ENCODE measurements around the gene MCF2L2.

The MCF2L2 gene

DNA sequence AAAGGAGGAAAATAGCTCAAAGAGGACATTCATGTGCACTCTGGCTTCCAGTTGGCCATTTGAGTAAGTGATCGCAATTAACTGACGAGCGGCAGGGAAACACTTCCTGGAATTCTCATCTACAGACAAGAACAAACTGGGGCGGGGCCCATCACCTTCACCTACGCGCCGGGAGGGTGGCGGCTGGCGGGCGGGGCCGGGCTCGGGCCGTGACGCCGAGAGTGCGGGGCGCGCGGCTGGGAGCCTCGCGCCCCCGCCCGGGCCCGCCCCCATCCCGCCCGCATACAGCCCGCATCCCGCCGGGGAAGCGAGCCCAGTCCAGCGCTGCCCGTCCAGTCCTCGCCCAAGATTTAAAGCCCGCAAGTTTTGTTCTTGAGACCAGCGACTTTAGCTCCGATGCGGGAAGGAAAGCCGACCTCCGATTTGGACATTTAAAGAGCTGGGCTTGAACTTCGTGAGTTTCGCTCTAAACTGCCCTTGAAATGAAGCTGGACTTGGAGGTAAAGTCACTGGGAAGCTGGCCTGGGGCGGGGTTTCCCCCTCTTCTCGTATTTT, 175.4 kb downstream of the MCF2L2 start, which contains the start of gene B3GNT5:
TSS of gene B3GNT5 (plus strand) at position 281 of the 555 bp plus-strand sequence. CDS start 16,546 bp downstream, outside the sequence.
- TF ChIP-seq ZNF335 (tag by site-specific recombination; conservative IDR thresholded peaks at IDR 0.05) (peak; percentile 69), TRIM28 (IDR thresholded peaks at IDR 0.05; ENCODE audit: borderline replicate concordance, low read length) (no peak), FEZF1 (tag by site-specific recombination; IDR thresholded peaks at IDR 0.05) (0 out of 2 replicates have a peak, but pooled peaks have one; percentile 8), SP3 (tag by site-specific recombination; IDR thresholded peaks at IDR 0.05) (0 out of 2 replicates have a peak, but pooled peaks have one; percentile 21), ZBTB20 (tag by site-specific recombination; IDR thresholded peaks at IDR 0.05) (peak; percentile 47; the same call in 1 of the 2 replicates), ZNF121 (tag by site-specific recombination; IDR thresholded peaks at IDR 0.05) (no peak)
- H3K9me3 ChIP-seq (ENCODE audit: control insufficient read depth, insufficient read depth, low read depth, low read length), result no peaks in the 10 kb centered on the region
- CTCF ChIA-PET, result no interaction called here
- no peaks in the 10 kb centered on the region for H3K36me3 ChIP-seq (ENCODE audit: control insufficient read depth in 2 of 2, insufficient read depth in 1 of 2, low read length in 2 of 2)
- peak within 1 kb of the TSS; percentile 81 for H3K27ac ChIP-seq (ENCODE audit: extremely low read depth, low read depth, low read length)
- POLR2A ChIA-PET, result interaction anchor here (0.7 to 1.0 kb wide), 2 partner anchors 15 to 18 kb away, joined by 3 read pairs; no protein-coding TSS in a partner anchor
- peak within 1 kb of the TSS; percentile 90 for H3K4me3 ChIP-seq (ENCODE audit: low read depth, low read length)
- no peaks in the 10 kb centered on the region for H3K4me1 ChIP-seq (ENCODE audit: control insufficient read depth, insufficient read depth, low read length)

DNA sequence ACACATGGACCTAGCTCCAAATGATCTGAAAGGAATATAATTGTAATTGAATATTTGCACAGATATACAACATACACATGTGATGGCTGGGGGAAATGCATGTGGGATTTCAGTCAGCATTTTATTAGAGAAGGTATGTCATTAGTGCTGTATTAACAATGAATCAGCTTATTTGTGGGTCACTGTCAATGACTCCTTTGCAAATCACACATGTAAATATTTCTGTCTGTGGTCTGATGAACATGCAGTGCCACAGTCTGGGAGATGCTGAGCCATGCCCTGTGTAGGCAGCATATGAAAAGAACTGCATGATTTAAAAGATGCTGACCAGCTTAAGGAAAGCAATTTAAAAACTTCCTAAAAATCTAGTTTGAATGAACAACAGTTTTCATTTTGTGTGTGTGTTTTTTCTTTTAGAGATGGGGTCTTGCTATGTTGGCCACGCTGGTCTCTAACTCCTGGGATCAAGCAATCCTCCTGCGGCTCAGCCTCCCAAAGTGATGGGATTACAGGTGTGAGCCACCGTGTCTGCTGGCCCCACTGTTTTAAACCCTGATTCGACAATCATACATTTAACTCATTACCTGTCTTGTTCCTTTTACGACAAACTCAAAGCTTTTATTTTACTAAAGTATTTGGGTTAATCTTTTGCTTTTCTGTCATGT, 176.2 kb downstream of the MCF2L2 start:
- TF ChIP-seq ZNF433 (tag by site-specific recombination; IDR thresholded peaks at IDR 0.05; ENCODE audit: low read depth), result no peak
- no peak for TF ChIP-seq ZNF114 (tag by site-specific recombination; IDR thresholded peaks at IDR 0.05)
- no peak for TF ChIP-seq ZNF530 (tag by site-specific recombination; IDR thresholded peaks at IDR 0.05; ENCODE audit: low read depth)
- peak; percentile 77; the same call in 1 of the 2 replicates for TF ChIP-seq ZNF121 (tag by site-specific recombination; IDR thresholded peaks at IDR 0.05)
- TF ChIP-seq ZNF596 (tag by site-specific recombination; IDR thresholded peaks at IDR 0.05), result no peak
- TF ChIP-seq RBAK (tag by site-specific recombination; IDR thresholded peaks at IDR 0.05), result no peak
- Histone ChIP-seq H3K27ac (ENCODE audit: extremely low read depth, low read depth, low read length) (no peak overlapping the region), H3K4me1 (ENCODE audit: control insufficient read depth, insufficient read depth, low read length) (no peaks in the 10 kb centered on the region), H3K9me3 (ENCODE audit: control insufficient read depth, insufficient read depth, low read depth, low read length) (no peaks in the 10 kb centered on the region), H3K36me3 (ENCODE audit: control insufficient read depth in 2 of 2, insufficient read depth in 1 of 2, low read length in 2 of 2) (no peaks in the 10 kb centered on the region), H3K4me3 (ENCODE audit: low read depth, low read length) (no peak overlapping the region)
- CTCF ChIA-PET, result interaction anchor here (0.6 kb wide), 1 partner anchor 22 kb away, joined by 4 read pairs; no protein-coding TSS in a partner anchor
- POLR2A ChIA-PET, result no interaction called here

DNA sequence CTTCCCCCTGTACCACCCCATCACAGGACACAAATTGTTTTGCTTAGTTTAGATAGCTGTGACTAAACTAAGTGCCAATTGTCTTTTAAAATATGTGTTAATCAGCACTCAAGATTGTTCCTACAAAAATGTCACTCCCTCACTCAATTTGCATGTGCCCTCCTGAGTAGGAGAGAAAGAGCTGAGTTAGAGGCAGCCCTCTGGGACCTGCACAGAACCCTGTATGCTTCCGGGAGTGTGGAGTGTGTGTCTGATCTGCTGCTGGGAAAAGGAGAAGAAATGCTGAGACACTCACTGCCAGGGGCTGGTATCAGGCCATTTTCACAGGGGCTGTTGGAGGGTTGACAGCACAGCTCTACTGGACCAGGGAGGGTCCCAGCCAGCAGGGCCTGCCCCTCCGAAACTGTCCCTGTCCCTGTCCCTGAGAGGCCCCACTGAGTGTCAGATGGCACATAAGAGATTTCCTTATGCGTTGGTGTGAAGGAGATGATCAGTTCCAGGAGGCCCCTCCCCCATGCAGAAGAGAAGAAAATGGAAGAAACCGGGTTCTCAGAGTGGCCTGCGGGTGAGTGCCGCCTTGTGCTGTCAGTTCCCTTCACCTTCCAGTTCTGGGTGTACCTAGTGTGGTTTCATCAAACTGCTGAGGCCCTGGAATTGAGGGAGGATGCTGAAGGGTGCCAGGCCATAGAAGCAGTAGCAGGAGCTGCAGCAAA, 179.3 kb downstream of the MCF2L2 start:
- no peak overlapping the region for H3K27ac ChIP-seq (ENCODE audit: extremely low read depth, low read depth, low read length)
- ChIA-PET CTCF (interaction anchor here (1.1 kb wide), 1 partner anchor 133 kb away, joined by 3 read pairs; no protein-coding TSS in a partner anchor), POLR2A (no interaction called here)
- no peaks in the 10 kb centered on the region for H3K4me1 ChIP-seq (ENCODE audit: control insufficient read depth, insufficient read depth, low read length)
- H3K9me3 ChIP-seq (ENCODE audit: control insufficient read depth, insufficient read depth, low read depth, low read length), result no peaks in the 10 kb centered on the region
- H3K4me3 ChIP-seq (ENCODE audit: low read depth, low read length), result no peak overlapping the region
- H3K36me3 ChIP-seq (ENCODE audit: control insufficient read depth in 2 of 2, insufficient read depth in 1 of 2, low read length in 2 of 2), result no peaks in the 10 kb centered on the region
- no peak for TF ChIP-seq ZNF292 (tag by site-specific recombination; IDR thresholded peaks at IDR 0.05; ENCODE audit: borderline replicate concordance, low read depth)
- no peak for TF ChIP-seq ZNF555 (tag by site-specific recombination; conservative IDR thresholded peaks at IDR 0.05)
- TF ChIP-seq ZNF140 (tag by site-specific recombination; IDR thresholded peaks at IDR 0.05), result no peak
- TF ChIP-seq, protein P1, sequence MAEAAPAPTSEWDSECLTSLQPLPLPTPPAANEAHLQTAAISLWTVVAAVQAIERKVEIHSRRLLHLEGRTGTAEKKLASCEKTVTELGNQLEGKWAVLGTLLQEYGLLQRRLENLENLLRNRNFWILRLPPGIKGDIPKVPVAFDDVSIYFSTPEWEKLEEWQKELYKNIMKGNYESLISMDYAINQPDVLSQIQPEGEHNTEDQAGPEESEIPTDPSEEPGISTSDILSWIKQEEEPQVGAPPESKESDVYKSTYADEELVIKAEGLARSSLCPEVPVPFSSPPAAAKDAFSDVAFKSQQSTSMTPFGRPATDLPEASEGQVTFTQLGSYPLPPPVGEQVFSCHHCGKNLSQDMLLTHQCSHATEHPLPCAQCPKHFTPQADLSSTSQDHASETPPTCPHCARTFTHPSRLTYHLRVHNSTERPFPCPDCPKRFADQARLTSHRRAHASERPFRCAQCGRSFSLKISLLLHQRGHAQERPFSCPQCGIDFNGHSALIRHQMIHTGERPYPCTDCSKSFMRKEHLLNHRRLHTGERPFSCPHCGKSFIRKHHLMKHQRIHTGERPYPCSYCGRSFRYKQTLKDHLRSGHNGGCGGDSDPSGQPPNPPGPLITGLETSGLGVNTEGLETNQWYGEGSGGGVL (tag by site-specific recombination; IDR thresholded peaks at IDR 0.05), result no peak
- no peak for TF ChIP-seq FEZF1 (tag by site-specific recombination; IDR thresholded peaks at IDR 0.05)
- TF ChIP-seq ZNF175 (tag by site-specific recombination; IDR thresholded peaks at IDR 0.05), result no peak
- TF ChIP-seq SP2 (tag by site-specific recombination; IDR thresholded peaks at IDR 0.05), result no peak
- no peak for TF ChIP-seq ZNF366 (tag by site-specific recombination; conservative IDR thresholded peaks at IDR 0.05)
- TF ChIP-seq, protein P2, sequence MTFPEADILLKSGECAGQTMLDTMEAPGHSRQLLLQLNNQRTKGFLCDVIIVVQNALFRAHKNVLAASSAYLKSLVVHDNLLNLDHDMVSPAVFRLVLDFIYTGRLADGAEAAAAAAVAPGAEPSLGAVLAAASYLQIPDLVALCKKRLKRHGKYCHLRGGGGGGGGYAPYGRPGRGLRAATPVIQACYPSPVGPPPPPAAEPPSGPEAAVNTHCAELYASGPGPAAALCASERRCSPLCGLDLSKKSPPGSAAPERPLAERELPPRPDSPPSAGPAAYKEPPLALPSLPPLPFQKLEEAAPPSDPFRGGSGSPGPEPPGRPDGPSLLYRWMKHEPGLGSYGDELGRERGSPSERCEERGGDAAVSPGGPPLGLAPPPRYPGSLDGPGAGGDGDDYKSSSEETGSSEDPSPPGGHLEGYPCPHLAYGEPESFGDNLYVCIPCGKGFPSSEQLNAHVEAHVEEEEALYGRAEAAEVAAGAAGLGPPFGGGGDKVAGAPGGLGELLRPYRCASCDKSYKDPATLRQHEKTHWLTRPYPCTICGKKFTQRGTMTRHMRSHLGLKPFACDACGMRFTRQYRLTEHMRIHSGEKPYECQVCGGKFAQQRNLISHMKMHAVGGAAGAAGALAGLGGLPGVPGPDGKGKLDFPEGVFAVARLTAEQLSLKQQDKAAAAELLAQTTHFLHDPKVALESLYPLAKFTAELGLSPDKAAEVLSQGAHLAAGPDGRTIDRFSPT (tag by site-specific recombination; IDR thresholded peaks at IDR 0.05), result no peak
- TF ChIP-seq, protein P3, sequence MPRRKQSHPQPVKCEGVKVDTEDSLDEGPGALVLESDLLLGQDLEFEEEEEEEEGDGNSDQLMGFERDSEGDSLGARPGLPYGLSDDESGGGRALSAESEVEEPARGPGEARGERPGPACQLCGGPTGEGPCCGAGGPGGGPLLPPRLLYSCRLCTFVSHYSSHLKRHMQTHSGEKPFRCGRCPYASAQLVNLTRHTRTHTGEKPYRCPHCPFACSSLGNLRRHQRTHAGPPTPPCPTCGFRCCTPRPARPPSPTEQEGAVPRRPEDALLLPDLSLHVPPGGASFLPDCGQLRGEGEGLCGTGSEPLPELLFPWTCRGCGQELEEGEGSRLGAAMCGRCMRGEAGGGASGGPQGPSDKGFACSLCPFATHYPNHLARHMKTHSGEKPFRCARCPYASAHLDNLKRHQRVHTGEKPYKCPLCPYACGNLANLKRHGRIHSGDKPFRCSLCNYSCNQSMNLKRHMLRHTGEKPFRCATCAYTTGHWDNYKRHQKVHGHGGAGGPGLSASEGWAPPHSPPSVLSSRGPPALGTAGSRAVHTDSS (tag by site-specific recombination; IDR thresholded peaks at IDR 0.05), result no peak
